Keratinocyte (primary cell): ENCODE results near the gene FAM110A. TPM values are rescaled to one million over a fixed set of nuclear protein-coding genes. Genes with fewer than 3 reads are reported as not detected.

Experiments
- DNase-seq: peaks from one replicate; pipeline ENCODE4 v3.0.0-alpha.2; 2011; ENCODE audit warnings: low read depth, missing footprints, low spot score
- FAIRE-seq: peaks from 2 replicates; lab custom pipeline; 2011; peaks lifted over from hg19 to GRCh38; lab: Jason Lieb, UNC
- H2AFZ ChIP-seq: 2 replicates; pipeline ENCODE4 v1.6.0; 2012; ENCODE audit warnings: low read length, control low read depth, inconsistent platforms; ENCODE audit not compliant: control insufficient read depth
- H3K27ac ChIP-seq: 2 replicates; pipeline ENCODE4 v1.5.1; 2011; ENCODE audit warnings: low read length; ENCODE audit not compliant: control insufficient read depth, insufficient read depth
- H3K27me3 ChIP-seq: 3 replicates; pipeline ENCODE4 v1.6.0; 2011; ENCODE audit warnings: low read length; ENCODE audit not compliant: control insufficient read depth, insufficient read depth; ENCODE audit errors: extremely low read depth
- H3K36me3 ChIP-seq, 2 experiments: 2 replicates in 1 of 2; 3 replicates in 1 of 2; pipeline ENCODE4 v1.5.1; 2011; ENCODE audit warnings: low read length in 2 of 2, mild to moderate bottlenecking in 1 of 2; ENCODE audit not compliant: control insufficient read depth in 2 of 2, insufficient read depth in 2 of 2; ENCODE audit errors: extremely low read depth in 1 of 2
- H3K4me1 ChIP-seq: 3 replicates; pipeline ENCODE4 v1.5.1; 2011; ENCODE audit warnings: low read length; ENCODE audit not compliant: control insufficient read depth, insufficient read depth; ENCODE audit errors: extremely low read depth
- H3K4me2 ChIP-seq: 3 replicates; pipeline ENCODE4 v1.6.0; 2011; ENCODE audit warnings: low read depth, low read length; ENCODE audit not compliant: control insufficient read depth, insufficient read depth; ENCODE audit errors: extremely low read depth
- H3K4me3 ChIP-seq, 3 experiments: fragments of 200-600 bp in 1 of 3; sonication (generic) in 1 of 3; 2 replicates in 2 of 3; 3 replicates in 1 of 3; pipeline ENCODE4 v1.5.1; 2011 to 2016; ENCODE audit warnings: low read length in 3 of 3, mild to moderate bottlenecking in 3 of 3, control low read depth in 2 of 3, inconsistent platforms in 1 of 3, low read depth in 1 of 3, mixed read lengths in 1 of 3, mixed run types in 1 of 3, moderate library complexity in 1 of 3; ENCODE audit not compliant: control insufficient read depth in 2 of 3, insufficient read depth in 2 of 3; ENCODE audit errors: extremely low read depth in 1 of 3
- H3K79me2 ChIP-seq: 2 replicates; pipeline ENCODE4 v1.6.0; 2012; ENCODE audit warnings: low read length; ENCODE audit not compliant: control insufficient read depth, insufficient read depth
- H3K9ac ChIP-seq: 3 replicates; pipeline ENCODE4 v1.6.0; 2011; ENCODE audit warnings: low read length; ENCODE audit not compliant: control insufficient read depth, insufficient read depth; ENCODE audit errors: extremely low read depth
- H3K9me1 ChIP-seq: 3 replicates; pipeline ENCODE4 v1.6.0; 2011; ENCODE audit warnings: low read length; ENCODE audit not compliant: control insufficient read depth, insufficient read depth; ENCODE audit errors: extremely low read depth
- H3K9me3 ChIP-seq: 2 replicates; pipeline ENCODE4 v1.5.1; 2012; ENCODE audit warnings: low read depth, low read length; ENCODE audit not compliant: control insufficient read depth
- H4K20me1 ChIP-seq: 3 replicates; pipeline ENCODE4 v1.6.0; 2011; ENCODE audit warnings: low read length; ENCODE audit not compliant: control insufficient read depth, insufficient read depth; ENCODE audit errors: extremely low read depth
- EZH2 ChIP-seq: IDR thresholded peaks from one replicate; pipeline ENCODE4 v1.6.1; 2012; ENCODE audit warnings: inconsistent platforms, mild to moderate bottlenecking, low read length, moderate library complexity
- dilution Hi-C: fragments of 300-500 bp; cut with MboI; formaldehyde crosslinking; loops from one replicate; pipeline ENCODE4 v1.7.0; 2020; ENCODE audit warnings: low sequenced_read_pairs; ENCODE audit not compliant: extremely low pct_ligation_motif_present
- polyA plus RNA-seq, 5 experiments: library from polyadenylated mRNA; depleted of rRNA in 3 of 5; stranded (reverse) in 3 of 5; stranded (forward) in 1 of 5; unstranded in 1 of 5; fragments of >200 nt; gene quantifications; 1 replicate in 1 of 5; 2 replicates in 3 of 5; 3 replicates in 1 of 5; pipeline versions ENCODE4 v1.2.1 to v1.2.3, GENCODE V29; 2011 to 2012; ENCODE audit warnings: missing spikeins in 2 of 5, low read depth in 1 of 5, low replicate concordance in 1 of 5
- TF ChIP-seq, protein P1 (sequence below), 3 experiments: IDR thresholded peaks in 1 of 3; conservative IDR thresholded peaks in 1 of 3; optimal IDR thresholded peaks in 1 of 3; 2 replicates in 2 of 3; 3 replicates in 1 of 3; pipeline versions ENCODE3 to v1.5.1; 2011; ENCODE audit warnings: low read length in 3 of 3, mild to moderate bottlenecking in 3 of 3, moderate library complexity in 2 of 3, control low read depth in 1 of 3, inconsistent platforms in 1 of 3; ENCODE audit not compliant: insufficient read depth in 2 of 3; ENCODE audit errors: extremely low read depth in 1 of 3

FAM110A gene
- polyA plus RNA-seq, 1 donor (not counting 4 experiments of a cell fraction or from before 2014, with no cell fraction given), result 12.3 TPM

DNA sequence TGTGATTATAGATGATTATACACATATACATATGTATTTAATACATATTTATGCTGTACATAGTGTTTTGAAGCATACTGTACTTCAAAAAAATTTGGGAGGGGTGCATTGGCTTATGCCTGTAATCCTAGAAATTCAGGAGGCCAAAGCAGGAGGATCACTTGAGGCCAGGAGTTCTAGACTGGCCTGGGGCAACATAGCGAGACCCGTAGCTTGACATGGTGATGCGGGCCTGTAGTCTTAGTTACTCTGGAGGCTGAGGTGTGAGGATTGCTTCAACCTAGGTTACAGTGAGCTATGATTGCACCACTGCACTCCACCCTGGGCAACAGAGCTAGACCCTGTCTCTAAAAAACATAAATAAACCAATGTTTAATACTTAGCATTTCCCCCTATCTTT lies 1.6 kb upstream of the FAM110A start:
- dilution Hi-C loops, result no loop called here
- no peak overlapping the region for H3K27ac ChIP-seq
- TF ChIP-seq, protein P1, sequence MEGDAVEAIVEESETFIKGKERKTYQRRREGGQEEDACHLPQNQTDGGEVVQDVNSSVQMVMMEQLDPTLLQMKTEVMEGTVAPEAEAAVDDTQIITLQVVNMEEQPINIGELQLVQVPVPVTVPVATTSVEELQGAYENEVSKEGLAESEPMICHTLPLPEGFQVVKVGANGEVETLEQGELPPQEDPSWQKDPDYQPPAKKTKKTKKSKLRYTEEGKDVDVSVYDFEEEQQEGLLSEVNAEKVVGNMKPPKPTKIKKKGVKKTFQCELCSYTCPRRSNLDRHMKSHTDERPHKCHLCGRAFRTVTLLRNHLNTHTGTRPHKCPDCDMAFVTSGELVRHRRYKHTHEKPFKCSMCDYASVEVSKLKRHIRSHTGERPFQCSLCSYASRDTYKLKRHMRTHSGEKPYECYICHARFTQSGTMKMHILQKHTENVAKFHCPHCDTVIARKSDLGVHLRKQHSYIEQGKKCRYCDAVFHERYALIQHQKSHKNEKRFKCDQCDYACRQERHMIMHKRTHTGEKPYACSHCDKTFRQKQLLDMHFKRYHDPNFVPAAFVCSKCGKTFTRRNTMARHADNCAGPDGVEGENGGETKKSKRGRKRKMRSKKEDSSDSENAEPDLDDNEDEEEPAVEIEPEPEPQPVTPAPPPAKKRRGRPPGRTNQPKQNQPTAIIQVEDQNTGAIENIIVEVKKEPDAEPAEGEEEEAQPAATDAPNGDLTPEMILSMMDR (optimal IDR thresholded peaks at IDR 0.05 in 1 of 3, IDR thresholded peaks at IDR 0.05 in 1 of 3, conservative IDR thresholded peaks at IDR 0.05 in 1 of 3; ENCODE audit: extremely low read depth in 1 of 3, insufficient read depth in 2 of 3, low read length in 3 of 3), result no peak
- TF ChIP-seq EZH2, result no peak

DNA sequence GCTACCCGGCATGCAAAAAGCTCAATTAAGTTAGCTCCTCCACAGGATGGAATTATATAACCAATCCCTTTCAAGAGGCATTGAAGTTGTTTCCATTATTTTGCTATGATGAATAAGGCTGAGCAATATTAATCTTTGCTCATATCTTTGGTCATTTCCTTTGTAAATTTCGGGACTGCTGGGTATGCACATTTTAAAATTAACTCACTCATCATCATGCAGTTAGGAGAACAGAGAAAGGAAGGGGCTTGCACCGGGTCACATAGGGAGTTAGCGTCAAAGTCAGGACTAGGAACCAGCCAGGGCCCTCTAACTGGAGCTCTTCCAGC lies 430 bp upstream of the FAM110A start:
- H3K79me2 ChIP-seq, result peaks cover 22% of the 10 kb centered on the region
- peak overlapping the region; percentile 84 for H3K9ac ChIP-seq
- H3K36me3 ChIP-seq, result no peaks in the 10 kb centered on the region
- peak overlapping the region; percentile 76 for H3K27ac ChIP-seq
- peak overlapping the region; percentile 81 to 88 (median 87) for H3K4me3 ChIP-seq
- peaks cover 7% of the 10 kb centered on the region for H3K9me1 ChIP-seq
- no peaks in the 10 kb centered on the region for H4K20me1 ChIP-seq
- no peaks in the 10 kb centered on the region for H3K9me3 ChIP-seq
- H3K4me1 ChIP-seq, result peaks cover 34% of the 10 kb centered on the region
- peak overlapping the region; percentile 75 for H2AFZ ChIP-seq
- FAIRE-seq (no peak), DNase-seq (no peak)
- peak overlapping the region; percentile 82 for H3K4me2 ChIP-seq
- dilution Hi-C loops, result no loop called here
- no peaks in the 10 kb centered on the region for H3K27me3 ChIP-seq
- TF ChIP-seq, protein P1 (optimal IDR thresholded peaks at IDR 0.05 in 1 of 3, IDR thresholded peaks at IDR 0.05 in 1 of 3, conservative IDR thresholded peaks at IDR 0.05 in 1 of 3; ENCODE audit: extremely low read depth in 1 of 3, insufficient read depth in 2 of 3, low read length in 3 of 3), result no peak
- TF ChIP-seq EZH2, result no peak

More for the DNA sequence above, 1.6 kb upstream of the FAM110A start:
- no peaks in the 10 kb centered on the region for H3K36me3 ChIP-seq
- H2AFZ ChIP-seq, result no peak overlapping the region
- H4K20me1 ChIP-seq, result no peaks in the 10 kb centered on the region
- H3K79me2 ChIP-seq, result peaks cover 12% of the 10 kb centered on the region
- DNase-seq, result no peak
- no peak overlapping the region for H3K4me3 ChIP-seq
- H3K4me1 ChIP-seq, result peaks cover 26% of the 10 kb centered on the region
- H3K9me1 ChIP-seq, result peaks cover 3% of the 10 kb centered on the region
- H3K9me3 ChIP-seq, result no peaks in the 10 kb centered on the region
- H3K4me2 ChIP-seq, result no peak overlapping the region
- FAIRE-seq, result no peak
- H3K27me3 ChIP-seq, result no peaks in the 10 kb centered on the region
- H3K9ac ChIP-seq, result no peak overlapping the region
